Adrenal gland (tissue), 12 donors: ENCODE data around the gene REEP5. TPM values are rescaled to one million over a fixed set of nuclear protein-coding genes. Genes with fewer than 3 reads are reported as not detected.
"Not testable (repeated sequence)": the region's sequence is repeated elsewhere in the genome, so short reads cannot be mapped to it uniquely, and the experiment has no call there.

Source experiments
- DNase-seq, 7 donors: peaks; one replicate each; pipeline ENCODE4 v3.0.0-alpha.2; 2019 to 2020
- H3K27ac ChIP-seq, 5 donors: fragments of 200-600 bp; sonication (generic) in 4 of 5; 1 replicate in 3 of 5; 2 replicates in 2 of 5; pipeline versions ENCODE4 v1.5.1 to v1.8.0; 2016 to 2020; ENCODE audit warnings: mild to moderate bottlenecking in 1 of 5
- H3K27me3 ChIP-seq: fragments of 200-600 bp; 2 replicates; pipeline ENCODE4 v1.8.0; 2021
- H3K36me3 ChIP-seq, 2 donors: fragments of 200-600 bp; replicated peaks in 1 of 2; 1 replicate in 1 of 2; 2 replicates in 1 of 2; pipeline versions ENCODE4 v1.5.1 to v1.8.0; 2018 to 2022
- H3K4me1 ChIP-seq, 2 donors: fragments of 200-600 bp; replicated peaks in 1 of 2; 1 replicate in 1 of 2; 2 replicates in 1 of 2; pipeline versions ENCODE4 v1.5.1 to v1.8.0; 2018 to 2021
- H3K4me3 ChIP-seq, 4 donors: fragments of 200-600 bp; sonication (generic) in 3 of 4; one replicate each; pipeline ENCODE4 v1.5.1; 2016 to 2018
- H3K9me3 ChIP-seq, 3 donors: fragments of 200-600 bp; sonication (generic) in 1 of 3; replicated peaks in 1 of 3; 1 replicate in 2 of 3; 2 replicates in 1 of 3; pipeline versions ENCODE4 v1.5.1 to v1.8.0; 2016 to 2021
- POLR2A ChIP-seq, 2 donors: fragments of 450-650 bp; IDR thresholded peaks; one replicate each; pipeline ENCODE4 v1.6.1; 2017; ENCODE audit warnings: antibody characterized with exemption in 2 of 2, mild to moderate bottlenecking in 2 of 2, moderate library complexity in 1 of 2
- WGBS, 4 donors: extraction: QIAGEN DNeasy Blood & Tissue Kit in 2 of 4; methylation state at CpG; one replicate each; pipeline versions ENCODE4 v1.1.5 to v1.1.7; 2013 to 2017; 5-methylcytosine and 5-hydroxymethylcytosine counted together
- intact Hi-C, 2 donors: fragments of 100-400 bp; cut with DNase I; formaldehyde crosslinking; loops; one replicate each; pipeline versions ENCODE4 v1.14.1 to v1.15.0; 2022 to 2023
- polyA plus RNA-seq, 3 donors: library from polyadenylated mRNA; stranded (reverse); fragments of 200-250 nt in 2 of 3; fragments of 350-450 nt in 1 of 3; fragmentation: Illumina TruSeq in 1 of 3; extraction: RNeasy Lipid Tissue Mini Kit (QIAGEN cat#74804) in 1 of 3; gene quantifications; one replicate each; pipeline ENCODE4 v1.2.3, GENCODE V29; 2013 to 2014
- total RNA-seq, 9 donors: library from RNA; depleted of rRNA in 4 of 9; stranded (reverse); fragments of >200 nt in 4 of 9; fragments of 120-200 nt in 1 of 9; fragmentation: NEBNext Ultra II Directional in 1 of 9; extraction: Animal tissue kit (Norgen Biotek cat#: 25700) in 1 of 9; gene quantifications; one replicate each; pipeline versions ENCODE4 v1.1.0 to v1.2.4, GENCODE V29; 2013 to 2023
- TF ChIP-seq, protein P1 (sequence below), 6 experiments: fragments of 450-650 bp in 4 of 6; fragments of 200-600 bp in 2 of 6; sonication (generic) in 1 of 6; IDR thresholded peaks; 1 replicate in 5 of 6; 2 replicates in 1 of 6; pipeline versions ENCODE4 v1.5.1 to v1.8.0; 2016 to 2021; ENCODE audit warnings: antibody characterized with exemption in 6 of 6, mild to moderate bottlenecking in 2 of 6, moderate library complexity in 1 of 6
- donor health status: healthy with polysubstance abuse.
- donor health status: Bipolar disorder and iron deficiency.
- donor health status: DM: yes; HTN: yes; CAD: no.
- donor health status: DM: no; HTN: no; CAD: no.
- donor health status: DM: no; HTN: no; CAD: no.
- donor health status: DM: yes; HTN: yes; CAD: no.

REEP5 gene
- total and polyA plus RNA-seq, 12 donors, result 73.8 to 198 (median 148) TPM

DNA sequence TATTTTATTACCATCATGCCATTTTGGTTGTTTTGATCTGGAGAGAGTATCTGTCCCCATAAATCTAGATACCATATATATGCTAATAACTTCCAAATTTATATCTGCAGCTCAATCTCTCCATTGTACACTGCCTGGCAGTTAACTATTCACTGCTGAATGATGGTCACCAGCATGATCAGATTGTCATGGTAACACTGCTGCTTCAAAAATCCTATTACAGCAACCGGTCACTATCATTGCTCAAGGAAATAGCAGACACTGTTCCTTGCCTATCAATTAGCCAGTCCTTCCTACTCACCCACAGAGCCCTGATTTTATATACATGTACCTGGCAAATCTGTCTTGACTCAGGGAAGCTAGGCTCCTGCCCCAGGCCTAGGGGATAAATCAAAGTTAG is 11.5 kb downstream of the REEP5 start:
- H3K4me1 ChIP-seq, result peaks cover 26 to 41% of the 10 kb centered on the region in 2 donors
- intact Hi-C loops, result no loop called here
- WGBS, 4 donors, result 70 to 89% (median 88%) methylated on average over 1 of the region's 1 CpG
- no peak overlapping the region for H3K27ac ChIP-seq
- DNase-seq, result no peak
- TF ChIP-seq POLR2A (IDR thresholded peaks at IDR 0.05), result no peak
- TF ChIP-seq, protein P1, sequence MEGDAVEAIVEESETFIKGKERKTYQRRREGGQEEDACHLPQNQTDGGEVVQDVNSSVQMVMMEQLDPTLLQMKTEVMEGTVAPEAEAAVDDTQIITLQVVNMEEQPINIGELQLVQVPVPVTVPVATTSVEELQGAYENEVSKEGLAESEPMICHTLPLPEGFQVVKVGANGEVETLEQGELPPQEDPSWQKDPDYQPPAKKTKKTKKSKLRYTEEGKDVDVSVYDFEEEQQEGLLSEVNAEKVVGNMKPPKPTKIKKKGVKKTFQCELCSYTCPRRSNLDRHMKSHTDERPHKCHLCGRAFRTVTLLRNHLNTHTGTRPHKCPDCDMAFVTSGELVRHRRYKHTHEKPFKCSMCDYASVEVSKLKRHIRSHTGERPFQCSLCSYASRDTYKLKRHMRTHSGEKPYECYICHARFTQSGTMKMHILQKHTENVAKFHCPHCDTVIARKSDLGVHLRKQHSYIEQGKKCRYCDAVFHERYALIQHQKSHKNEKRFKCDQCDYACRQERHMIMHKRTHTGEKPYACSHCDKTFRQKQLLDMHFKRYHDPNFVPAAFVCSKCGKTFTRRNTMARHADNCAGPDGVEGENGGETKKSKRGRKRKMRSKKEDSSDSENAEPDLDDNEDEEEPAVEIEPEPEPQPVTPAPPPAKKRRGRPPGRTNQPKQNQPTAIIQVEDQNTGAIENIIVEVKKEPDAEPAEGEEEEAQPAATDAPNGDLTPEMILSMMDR (IDR thresholded peaks at IDR 0.05), result no peak
- peaks cover 0 to 20% of the 10 kb centered on the region in 2 donors for H3K36me3 ChIP-seq
- no peaks in the 10 kb centered on the region for H3K9me3 ChIP-seq
- H3K4me3 ChIP-seq, result no peak overlapping the region
- no peaks in the 10 kb centered on the region for H3K27me3 ChIP-seq

- Histone ChIP-seq H3K27me3 (no peaks in the 10 kb centered on the region), H3K4me3 (no peak overlapping the region), H3K9me3 (no peaks in the 10 kb centered on the region), H3K4me1 (peaks cover 12 to 24% of the 10 kb centered on the region in 2 donors), H3K36me3 (peaks cover 0 to 20% of the 10 kb centered on the region in 2 donors), H3K27ac (no peak overlapping the region)
- no peak for DNase-seq
- TF ChIP-seq POLR2A (IDR thresholded peaks at IDR 0.05), result no peak
- TF ChIP-seq, protein P1 (IDR thresholded peaks at IDR 0.05), result no peak
- intact Hi-C loops, result no loop called here
These were observed 13.2 kb downstream of the REEP5 start for GRCh38 chr5:112908854-112909253.

DNA sequence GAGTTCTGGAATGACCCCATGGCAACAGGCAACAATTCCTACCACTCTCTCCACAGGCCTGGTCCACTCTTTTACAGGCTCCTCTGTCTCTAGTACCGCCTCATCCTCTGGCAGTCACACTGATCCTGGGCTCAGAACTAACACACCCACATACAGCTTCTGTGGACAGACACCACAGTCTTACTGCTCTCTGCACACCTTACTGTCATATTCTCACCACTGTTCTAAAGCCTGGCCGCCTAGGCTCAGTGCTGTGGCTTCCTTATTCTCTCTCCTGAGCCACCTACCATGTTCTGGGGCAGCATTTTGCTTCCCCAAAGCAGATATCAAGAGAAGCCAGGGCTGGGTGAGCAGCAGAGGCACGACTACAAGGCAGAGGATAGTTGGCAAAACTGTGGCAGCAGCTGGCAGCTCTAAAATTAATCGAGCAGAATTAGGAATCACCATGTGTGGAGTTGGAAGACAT is 14.8 kb downstream of the REEP5 start:
- intact Hi-C loops, result no loop called here
- H3K27ac ChIP-seq, result no peak overlapping the region
- TF ChIP-seq POLR2A (IDR thresholded peaks at IDR 0.05), result no peak
- TF ChIP-seq, protein P1 (IDR thresholded peaks at IDR 0.05), result no peak

GRCh38 chr5:112906637-112907036 is 15.4 kb downstream of the REEP5 start:
- Histone ChIP-seq H3K36me3 (peaks cover 0 to 28% of the 10 kb centered on the region in 2 donors), H3K27ac (no peak overlapping the region), H3K4me3 (no peak overlapping the region), H3K9me3 (no peaks in the 10 kb centered on the region), H3K4me1 (peaks cover 3 to 4% of the 10 kb centered on the region in 2 donors), H3K27me3 (no peaks in the 10 kb centered on the region)
- DNase-seq, result no peak
- 84 to 97% (median 92%) methylated on average over 3 of the region's 3 CpGs for WGBS, 4 donors
- intact Hi-C loops, result no loop called here
- TF ChIP-seq, protein P1 (IDR thresholded peaks at IDR 0.05), result no peak
- no peak for TF ChIP-seq POLR2A (IDR thresholded peaks at IDR 0.05)

More for the DNA sequence above, 14.8 kb downstream of the REEP5 start:
- Histone ChIP-seq H3K4me1 (peaks cover 3 to 9% of the 10 kb centered on the region in 2 donors), H3K27me3 (no peaks in the 10 kb centered on the region), H3K36me3 (peaks cover 0 to 22% of the 10 kb centered on the region in 2 donors), H3K9me3 (no peaks in the 10 kb centered on the region), H3K4me3 (no peak overlapping the region)
- WGBS, 4 donors, result 75 to 89% (median 80%) methylated on average over 4 of the region's 4 CpGs
- DNase-seq, result no peak

- DNase-seq, H3K4me3 ChIP-seq, H3K27ac ChIP-seq, H3K27me3 ChIP-seq, intact Hi-C loops, H3K4me1 ChIP-seq, H3K9me3 ChIP-seq: not testable (repeated sequence)
- peaks cover 0 to 41% of the 10 kb centered on the region in 2 donors for H3K36me3 ChIP-seq
- 80 to 88% (median 82%) methylated on average over 3 of the region's 3 CpGs for WGBS, 4 donors
These were observed 17.0 kb downstream of the REEP5 start for GRCh38 chr5:112904996-112905395.
